Right cardiac atrium (tissue), 5 donors: ENCODE data around the gene TTC5. TPM values are rescaled to one million over a fixed set of nuclear protein-coding genes. Genes with fewer than 3 reads are reported as not detected.
"Not testable (repeated sequence)": the region's sequence is repeated elsewhere in the genome, so short reads cannot be mapped to it uniquely, and the experiment has no call there.

Experiments
- ATAC-seq, 2 donors: fragments of 200-7000 bp; cut with Tn5 transposase; one replicate each; pipeline versions ENCODE4 v1.8.0 to v1.9.1; 2020; ENCODE audit warnings: moderate library complexity in 2 of 2, mild to moderate bottlenecking in 1 of 2
- DNase-seq, 3 donors: peaks; one replicate each; pipeline ENCODE4 v3.0.0-alpha.2; 2020
- H3K27ac ChIP-seq: one replicate; pipeline ENCODE4 v1.5.1; 2013; ENCODE audit warnings: mild to moderate bottlenecking, low read length, control low read depth, moderate library complexity
- H3K27me3 ChIP-seq: one replicate; pipeline ENCODE4 v1.6.1; 2013; ENCODE audit not compliant: control insufficient read depth, insufficient read depth
- H3K4me1 ChIP-seq: one replicate; pipeline ENCODE4 v1.6.1; 2013; ENCODE audit warnings: low read length; ENCODE audit not compliant: control insufficient read depth, insufficient read depth
- H3K4me3 ChIP-seq: one replicate; pipeline ENCODE4 v1.5.1; 2013; ENCODE audit warnings: low read length, control low read depth
- H3K9me3 ChIP-seq: one replicate; pipeline ENCODE4 v1.6.1; 2013; ENCODE audit warnings: low read length; ENCODE audit not compliant: control insufficient read depth
- WGBS: extraction: QIAGEN DNeasy Blood & Tissue Kit; methylation state at CpG from one replicate; pipeline ENCODE4 v1.1.7; 2013; 5-methylcytosine and 5-hydroxymethylcytosine counted together
- intact Hi-C, 4 donors: fragments of 100-400 bp; cut with DNase I; formaldehyde crosslinking; loops; one replicate each; pipeline versions ENCODE4 v1.11.0 to v1.14.0; 2022 to 2023
- polyA plus RNA-seq: library from polyadenylated mRNA; stranded (reverse); fragments of 200-250 nt; gene quantifications from one replicate; pipeline ENCODE4 v1.2.3, GENCODE V29; 2013
- total RNA-seq, 4 donors: library from RNA; stranded (reverse); fragmentation: NEBNext Ultra II Directional; extraction: Animal tissue kit (Norgen Biotek cat#: 25700); gene quantifications; one replicate each; pipeline ENCODE4 v1.2.1, GENCODE V29; 2021
- donor health status: healthy with polysubstance abuse.
- donor health status: DM: no; HTN: yes; CAD: no.
- donor health status: DM: no; HTN: no; CAD: no.
- donor health status: DM: no; HTN: yes; CAD: no; lungs with severe emphysema.
- donor health status: DM: yes; HTN: yes; CAD: no.

The TTC5 gene
- total and polyA plus RNA-seq, 5 donors, result 4.5 to 12.0 (median 8.3) TPM

GRCh38 chr14:20314026-20314425 lies 8.3 kb upstream of the TTC5 start:
- H3K27me3 ChIP-seq, result no peaks in the 10 kb centered on the region
- intact Hi-C loops, result no loop called here
- no peaks in the 10 kb centered on the region for H3K4me1 ChIP-seq
- DNase-seq (no peak), ATAC-seq (no peak)
- H3K4me3 ChIP-seq, result no peak overlapping the region
- WGBS, result 91% methylated on average over 2 of the region's 2 CpGs
- no peaks in the 10 kb centered on the region for H3K9me3 ChIP-seq
- no peak overlapping the region for H3K27ac ChIP-seq

GRCh38 chr14:20306079-20306423 lies 300 bp upstream of the TTC5 start:
- Histone ChIP-seq H3K27me3 (no peaks in the 10 kb centered on the region), H3K27ac (no peak overlapping the region), H3K9me3 (no peaks in the 10 kb centered on the region), H3K4me1 (no peaks in the 10 kb centered on the region), H3K4me3 (no peak overlapping the region)
- 94% methylated on average over 1 of the region's 1 CpG for WGBS
- intact Hi-C loops, result no loop called here
- ATAC-seq, result no peak
- no peak for DNase-seq

GRCh38 chr14:20302042-20302755 lies 3.6 kb downstream of the TTC5 start:
- Histone ChIP-seq H3K9me3 (no peaks in the 10 kb centered on the region), H3K27me3 (no peaks in the 10 kb centered on the region), H3K4me1 (no peaks in the 10 kb centered on the region), H3K4me3 (no peak overlapping the region), H3K27ac (no peak overlapping the region)
- DNase-seq (no peak), ATAC-seq (no peak)
- WGBS, result 93% methylated on average over 1 of the region's 1 CpG
- intact Hi-C loops, result no loop called here

GRCh38 chr14:20295067-20295466 lies 10.7 kb downstream of the TTC5 start:
- no peaks in the 10 kb centered on the region for H3K27me3 ChIP-seq
- no peak overlapping the region for H3K27ac ChIP-seq
- H3K4me3 ChIP-seq, result no peak overlapping the region
- H3K9me3 ChIP-seq, result no peaks in the 10 kb centered on the region
- ATAC-seq (no peak), DNase-seq (no peak)
- intact Hi-C loops, result no loop called here
- WGBS, result 71% methylated on average over 4 of the region's 4 CpGs
- H3K4me1 ChIP-seq, result no peaks in the 10 kb centered on the region

GRCh38 chr14:20294636-20295035 lies 11.1 kb downstream of the TTC5 start:
- Histone ChIP-seq H3K9me3 (no peaks in the 10 kb centered on the region), H3K4me1 (no peaks in the 10 kb centered on the region), H3K27ac (no peak overlapping the region), H3K27me3 (no peaks in the 10 kb centered on the region), H3K4me3 (no peak overlapping the region)
- DNase-seq, result no peak
- ATAC-seq, result no peak
- intact Hi-C loops, result no loop called here
- 93% methylated on average over 2 of the region's 2 CpGs for WGBS

GRCh38 chr14:20281998-20282397 lies 23.8 kb downstream of the TTC5 start:
- H3K9me3 ChIP-seq, intact Hi-C loops, DNase-seq, H3K4me1 ChIP-seq, H3K27ac ChIP-seq, H3K27me3 ChIP-seq, H3K4me3 ChIP-seq, ATAC-seq: not testable (repeated sequence)
- 94% methylated on average over 1 of the region's 1 CpG for WGBS

GRCh38 chr14:20280265-20280664 lies 25.5 kb downstream of the TTC5 start:
- 95% methylated on average over 7 of the region's 7 CpGs for WGBS
- ATAC-seq, H3K4me3 ChIP-seq, H3K4me1 ChIP-seq, intact Hi-C loops, H3K27ac ChIP-seq, DNase-seq, H3K9me3 ChIP-seq, H3K27me3 ChIP-seq: not testable (repeated sequence)

- H3K27me3 ChIP-seq, result no peaks in the 10 kb centered on the region
- no peak for ATAC-seq
- H3K9me3 ChIP-seq, result no peaks in the 10 kb centered on the region
- no peaks in the 10 kb centered on the region for H3K4me1 ChIP-seq
- H3K4me3 ChIP-seq, result no peak overlapping the region
- H3K27ac ChIP-seq, result no peak overlapping the region
- DNase-seq, result peak in 2 of 3 donors; percentile 43 to 73
- WGBS, result 38% methylated on average over 1 of the region's 1 CpG
- intact Hi-C loops, result no loop called here
Measured at GRCh38 chr14:20278414-20278813, 27.3 kb downstream of the TTC5 start.

- DNase-seq (no peak), ATAC-seq (no peak)
- 97% methylated on average over 2 of the region's 2 CpGs for WGBS
- intact Hi-C loops, result no loop called here
- no peaks in the 10 kb centered on the region for H3K9me3 ChIP-seq
- no peaks in the 10 kb centered on the region for H3K4me1 ChIP-seq
- no peak overlapping the region for H3K27ac ChIP-seq
- no peaks in the 10 kb centered on the region for H3K27me3 ChIP-seq
- no peak overlapping the region for H3K4me3 ChIP-seq
Measured at GRCh38 chr14:20277409-20277808, 28.3 kb downstream of the TTC5 start.

GRCh38 chr14:20274062-20274461 lies 31.7 kb downstream of the TTC5 start:
- intact Hi-C loops, result no loop called here
- Histone ChIP-seq H3K4me3 (no peak overlapping the region), H3K9me3 (no peaks in the 10 kb centered on the region), H3K4me1 (no peaks in the 10 kb centered on the region), H3K27ac (no peak overlapping the region), H3K27me3 (no peaks in the 10 kb centered on the region)
- ATAC-seq (no peak), DNase-seq (no peak)
- 98% methylated on average over 2 of the region's 2 CpGs for WGBS

GRCh38 chr14:20264361-20264760 lies 41.4 kb downstream of the TTC5 start:
- H3K4me3 ChIP-seq, intact Hi-C loops, H3K27ac ChIP-seq, H3K9me3 ChIP-seq, DNase-seq, H3K4me1 ChIP-seq, ATAC-seq, H3K27me3 ChIP-seq: not testable (repeated sequence)
- 88% methylated on average over 5 of the region's 5 CpGs for WGBS

GRCh38 chr14:20262642-20263128 lies 43.1 kb downstream of the TTC5 start:
- Histone ChIP-seq H3K4me3 (no peak overlapping the region), H3K4me1 (no peaks in the 10 kb centered on the region), H3K27me3 (no peaks in the 10 kb centered on the region), H3K27ac (no peak overlapping the region), H3K9me3 (no peaks in the 10 kb centered on the region)
- 38% methylated on average over 3 of the region's 3 CpGs for WGBS
- ATAC-seq, result no peak
- DNase-seq, result no peak
- intact Hi-C loops, result no loop called here
